Epithelial cell of proximal tubule (primary cell): ENCODE results near the gene KCNC2. TPM values are rescaled to one million over a fixed set of nuclear protein-coding genes. Genes with fewer than 3 reads are reported as not detected.
"Not testable (repeated sequence)": the region's sequence is repeated elsewhere in the genome, so short reads cannot be mapped to it uniquely, and the experiment has no call there.

Source experiments
- DNase-seq: peaks from one replicate; pipeline ENCODE4 v3.0.0-alpha.2; 2011; ENCODE audit warnings: low read depth
- H3K4me3 ChIP-seq: 2 replicates; pipeline ENCODE4 v1.5.1; 2011; ENCODE audit warnings: low read depth, mild to moderate bottlenecking, low read length
- CTCF ChIP-seq: conservative IDR thresholded peaks from 2 replicates; pipeline ENCODE4 v1.5.1; 2012; ENCODE audit warnings: low read depth, mild to moderate bottlenecking, low read length
- total RNA-seq: library from RNA; depleted of rRNA; stranded (reverse); fragments of >200 nt; gene quantifications from 2 replicates; pipeline ENCODE4 v1.2.3, GENCODE V29; 2015

KCNC2 gene
- total RNA-seq, 1 donor from 2014 or later = not detected

GRCh38 chr12:75194250-75194649, 15.4 kb downstream of the KCNC2 start:
- TF ChIP-seq CTCF = no peak
- H3K4me3 ChIP-seq = no peak overlapping the region
- no peak for DNase-seq

- no peak for TF ChIP-seq CTCF
- no peak for DNase-seq
- no peak overlapping the region for H3K4me3 ChIP-seq
Measured at GRCh38 chr12:75192196-75192595, 17.4 kb downstream of the KCNC2 start.

GRCh38 chr12:75190846-75191245, 18.8 kb downstream of the KCNC2 start:
- no peak for TF ChIP-seq CTCF
- DNase-seq = no peak
- H3K4me3 ChIP-seq = no peak overlapping the region

- not testable (repeated sequence) for DNase-seq, H3K4me3 ChIP-seq
Measured at GRCh38 chr12:75185881-75186280, 23.8 kb downstream of the KCNC2 start.

- no peak for TF ChIP-seq CTCF
- no peak for DNase-seq
- H3K4me3 ChIP-seq = no peak overlapping the region
Measured at GRCh38 chr12:75184516-75184915, 25.1 kb downstream of the KCNC2 start.

GRCh38 chr12:75183967-75184366, 25.7 kb downstream of the KCNC2 start:
- no peak for DNase-seq
- no peak for TF ChIP-seq CTCF
- H3K4me3 ChIP-seq = no peak overlapping the region

GRCh38 chr12:75177997-75178396, 31.6 kb downstream of the KCNC2 start:
- H3K4me3 ChIP-seq = no peak overlapping the region
- peak; percentile 72 for DNase-seq
- TF ChIP-seq CTCF = no peak

- DNase-seq = no peak
- H3K4me3 ChIP-seq = no peak overlapping the region
- TF ChIP-seq CTCF = no peak
Measured at GRCh38 chr12:75172611-75173010, 37.0 kb downstream of the KCNC2 start.
